MM.1S (cell line): ENCODE results near the gene PLCG1.

Experiments
- DNase-seq: peaks from one replicate; pipeline ENCODE4 v3.0.0-alpha.2; 2015
- H2AFZ ChIP-seq: fragments of 300-600 bp; sonication (generic); 2 replicates; pipeline ENCODE4 v1.6.0; 2016; ENCODE audit warnings: antibody characterized with exemption, low read length
- H3F3A ChIP-seq: fragments of 300-600 bp; sonication (generic); 2 replicates; pipeline ENCODE4 v1.6.1; 2016; ENCODE audit warnings: mild to moderate bottlenecking, antibody characterized with exemption, low read length, moderate library complexity, mixed read lengths; ENCODE audit not compliant: insufficient read depth
- H3K27ac ChIP-seq: fragments of 300-600 bp; sonication (generic); 2 replicates; pipeline ENCODE4 v1.5.1; 2016; ENCODE audit warnings: mild to moderate bottlenecking, low read length
- H3K27me3 ChIP-seq: fragments of 300-600 bp; sonication (generic); replicated peaks from 2 replicates; pipeline ENCODE4 v1.6.0; 2016; ENCODE audit warnings: low read length; ENCODE audit not compliant: insufficient read depth
- H3K36me3 ChIP-seq: fragments of 300-600 bp; sonication (generic); replicated peaks from 2 replicates; pipeline ENCODE4 v1.6.1; 2016; ENCODE audit warnings: mild to moderate bottlenecking, low read length, mixed read lengths; ENCODE audit not compliant: insufficient read depth
- H3K4me1 ChIP-seq: fragments of 300-600 bp; sonication (generic); 2 replicates; pipeline ENCODE4 v1.6.1; 2016; ENCODE audit warnings: low read length, mixed read lengths
- H3K4me2 ChIP-seq: fragments of 300-600 bp; sonication (generic); 2 replicates; pipeline ENCODE4 v1.6.0; 2016; ENCODE audit warnings: low read depth, low read length
- H3K4me3 ChIP-seq: fragments of 300-600 bp; sonication (generic); 2 replicates; pipeline ENCODE4 v1.5.1; 2016; ENCODE audit warnings: low read length, mixed read lengths
- H3K79me2 ChIP-seq: fragments of 300-600 bp; sonication (generic); 2 replicates; pipeline ENCODE4 v1.6.1; 2016; ENCODE audit warnings: mixed run types, low read length, mixed read lengths
- H3K9ac ChIP-seq: fragments of 300-600 bp; sonication (generic); 2 replicates; pipeline ENCODE4 v1.6.1; 2016; ENCODE audit warnings: low read length, mixed read lengths
- H3K9me2 ChIP-seq: fragments of 300-600 bp; sonication (generic); replicated peaks from 2 replicates; pipeline ENCODE4 v1.6.1; 2016; ENCODE audit warnings: mild to moderate bottlenecking, low read length, mixed read lengths; ENCODE audit not compliant: insufficient read depth
- H3K9me3 ChIP-seq: fragments of 300-600 bp; sonication (generic); replicated peaks from 2 replicates; pipeline ENCODE4 v1.6.1; 2016; ENCODE audit warnings: mild to moderate bottlenecking, low read length, mixed read lengths; ENCODE audit not compliant: insufficient read depth
- H4K20me1 ChIP-seq: fragments of 300-600 bp; sonication (generic); 2 replicates; pipeline ENCODE4 v1.6.1; 2016; ENCODE audit warnings: mild to moderate bottlenecking, low read length, moderate library complexity, mixed read lengths; ENCODE audit not compliant: insufficient read depth
- CTCF ChIP-seq: fragments of 300-600 bp; sonication (generic); IDR thresholded peaks from 2 replicates; pipeline ENCODE4 v1.5.1; 2016; ENCODE audit warnings: antibody characterized with exemption, low read length, mixed read lengths
- EZH2 ChIP-seq: fragments of 300-600 bp; sonication (generic); optimal IDR thresholded peaks from 2 replicates; pipeline ENCODE3; 2017; ENCODE audit warnings: low read depth, mild to moderate bottlenecking, antibody characterized with exemption, low read length, mixed read lengths
- EZH2phosphoT487 ChIP-seq: fragments of 300-600 bp; sonication (generic); IDR thresholded peaks from 2 replicates; pipeline ENCODE4 v1.6.1; 2018; ENCODE audit warnings: antibody characterized with exemption, low read length

Gene PLCG1

GRCh38 chr20:41178495-41178894, 41.2 kb downstream of the PLCG1 start:
- DNase-seq = no peak
- H4K20me1 ChIP-seq = no peaks in the 10 kb centered on the region
- no peak overlapping the region for H2AFZ ChIP-seq
- H3K4me1 ChIP-seq = no peaks in the 10 kb centered on the region
- H3K27me3 ChIP-seq = no peaks in the 10 kb centered on the region
- no peaks in the 10 kb centered on the region for H3F3A ChIP-seq
- TF ChIP-seq CTCF = no peak
- no peak for TF ChIP-seq EZH2phosphoT487
- H3K9me2 ChIP-seq = no peaks in the 10 kb centered on the region
- H3K9ac ChIP-seq = no peak overlapping the region
- H3K9me3 ChIP-seq = no peaks in the 10 kb centered on the region
- H3K27ac ChIP-seq = no peak overlapping the region
- H3K79me2 ChIP-seq = no peaks in the 10 kb centered on the region
- H3K4me3 ChIP-seq = no peak overlapping the region
- H3K4me2 ChIP-seq = no peak overlapping the region
- peaks cover 7% of the 10 kb centered on the region; the same call in 1 of the 2 replicates for H3K36me3 ChIP-seq

- no peak overlapping the region for H2AFZ ChIP-seq
- H3K9me3 ChIP-seq = no peaks in the 10 kb centered on the region
- no peaks in the 10 kb centered on the region for H4K20me1 ChIP-seq
- H3F3A ChIP-seq = no peaks in the 10 kb centered on the region
- H3K9me2 ChIP-seq = no peaks in the 10 kb centered on the region
- peaks cover 2% of the 10 kb centered on the region; the same call in 1 of the 2 replicates for H3K36me3 ChIP-seq
- TF ChIP-seq CTCF (no peak), EZH2phosphoT487 (no peak), EZH2 (no peak)
- no peak overlapping the region for H3K4me2 ChIP-seq
- H3K79me2 ChIP-seq = no peaks in the 10 kb centered on the region
- no peaks in the 10 kb centered on the region for H3K27me3 ChIP-seq
- no peak for DNase-seq
- H3K4me3 ChIP-seq = no peak overlapping the region
- H3K27ac ChIP-seq = no peak overlapping the region
- no peak overlapping the region for H3K9ac ChIP-seq
- no peaks in the 10 kb centered on the region for H3K4me1 ChIP-seq
These were observed 41.6 kb downstream of the PLCG1 start for GRCh38 chr20:41178904-41179432.

- Histone ChIP-seq H4K20me1 (no peaks in the 10 kb centered on the region), H3K4me1 (no peaks in the 10 kb centered on the region), H3K9me3 (no peaks in the 10 kb centered on the region), H3K79me2 (no peaks in the 10 kb centered on the region), H3K9ac (no peak overlapping the region), H3K4me2 (no peak overlapping the region), H3K4me3 (no peak overlapping the region), H3K36me3 (no peaks in the 10 kb centered on the region), H2AFZ (no peak overlapping the region), H3K9me2 (no peaks in the 10 kb centered on the region), H3K27ac (no peak overlapping the region), H3K27me3 (no peaks in the 10 kb centered on the region), H3F3A (no peaks in the 10 kb centered on the region)
- TF ChIP-seq EZH2 (no peak), CTCF (no peak), EZH2phosphoT487 (no peak)
- no peak for DNase-seq
These were observed 42.6 kb downstream of the PLCG1 start for GRCh38 chr20:41179961-41180360.
